ENCODE results near the gene POLR2L.
A peak's percentile ranks its signal among the peaks of the same experiment; 100 is the strongest.

The POLR2L gene

DNA sequence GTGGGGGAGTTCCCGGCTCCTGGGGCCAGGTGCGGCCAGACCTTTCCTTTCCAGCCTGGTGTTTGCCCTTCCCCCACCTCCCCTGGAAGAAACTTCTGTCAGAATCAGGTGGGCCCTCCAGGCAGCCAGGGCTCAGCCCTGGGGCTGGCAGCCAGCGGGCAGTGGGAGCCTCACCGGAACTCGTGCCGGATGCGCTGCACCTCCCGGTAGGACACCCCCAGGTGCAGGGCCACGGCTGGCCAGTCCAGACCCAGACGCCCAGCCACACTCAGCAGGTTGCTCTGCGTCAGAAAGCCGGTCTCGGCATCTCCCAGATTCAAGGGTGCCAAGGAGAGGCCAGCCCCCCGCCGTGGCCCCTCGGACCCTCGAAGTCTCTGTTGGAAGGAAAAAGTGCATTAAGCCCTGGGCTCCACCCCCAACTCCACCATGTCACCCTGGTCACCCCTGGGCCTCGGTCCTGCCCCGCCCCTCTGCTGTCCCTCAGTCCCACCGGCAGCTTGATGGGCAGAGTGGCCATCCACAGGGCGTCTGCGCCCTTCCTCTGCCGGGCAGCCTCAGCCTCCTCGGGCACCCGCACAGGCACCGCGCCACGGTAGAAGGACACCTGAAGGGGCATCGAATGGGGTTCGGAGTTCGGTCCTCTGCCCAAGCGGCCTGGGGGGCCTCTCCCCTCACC lies 42.5 kb downstream of the POLR2L start:
- TF ChIP-seq, protein P1, sequence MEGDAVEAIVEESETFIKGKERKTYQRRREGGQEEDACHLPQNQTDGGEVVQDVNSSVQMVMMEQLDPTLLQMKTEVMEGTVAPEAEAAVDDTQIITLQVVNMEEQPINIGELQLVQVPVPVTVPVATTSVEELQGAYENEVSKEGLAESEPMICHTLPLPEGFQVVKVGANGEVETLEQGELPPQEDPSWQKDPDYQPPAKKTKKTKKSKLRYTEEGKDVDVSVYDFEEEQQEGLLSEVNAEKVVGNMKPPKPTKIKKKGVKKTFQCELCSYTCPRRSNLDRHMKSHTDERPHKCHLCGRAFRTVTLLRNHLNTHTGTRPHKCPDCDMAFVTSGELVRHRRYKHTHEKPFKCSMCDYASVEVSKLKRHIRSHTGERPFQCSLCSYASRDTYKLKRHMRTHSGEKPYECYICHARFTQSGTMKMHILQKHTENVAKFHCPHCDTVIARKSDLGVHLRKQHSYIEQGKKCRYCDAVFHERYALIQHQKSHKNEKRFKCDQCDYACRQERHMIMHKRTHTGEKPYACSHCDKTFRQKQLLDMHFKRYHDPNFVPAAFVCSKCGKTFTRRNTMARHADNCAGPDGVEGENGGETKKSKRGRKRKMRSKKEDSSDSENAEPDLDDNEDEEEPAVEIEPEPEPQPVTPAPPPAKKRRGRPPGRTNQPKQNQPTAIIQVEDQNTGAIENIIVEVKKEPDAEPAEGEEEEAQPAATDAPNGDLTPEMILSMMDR (IDR thresholded peaks at IDR 0.05; ENCODE audit: control insufficient read depth, insufficient read depth, low read depth, low read length, missing control alignments) = no peak
- DNase-seq (ENCODE audit: low read depth) = no peak
- no peak overlapping the region for H3K4me3 ChIP-seq (ENCODE audit: control insufficient read depth, low read depth, low read length)

- TF ChIP-seq, protein P1 (IDR thresholded peaks at IDR 0.05; ENCODE audit: control insufficient read depth, insufficient read depth, low read depth, low read length, missing control alignments) = peak; percentile 59
- H3K4me3 ChIP-seq (ENCODE audit: control insufficient read depth, low read depth, low read length) = peak within 1 kb of the TSS; percentile 77
- no peak for DNase-seq (ENCODE audit: low read depth)
These were observed 44.1 kb downstream of the POLR2L start, which contains the start of gene SLC25A22 for GRCh38 chr11:798093-798713. SLC25A22 (minus strand) TSS chr11:798281; CDS start chr11:795006, 3,275 bp downstream.

GRCh38 chr11:797296-798092 lies 44.8 kb downstream of the POLR2L start:
- TF ChIP-seq, protein P1 (IDR thresholded peaks at IDR 0.05; ENCODE audit: control insufficient read depth, insufficient read depth, low read depth, low read length, missing control alignments) = no peak
- no peak for DNase-seq (ENCODE audit: low read depth)
- peak overlapping the region; percentile 77 for H3K4me3 ChIP-seq (ENCODE audit: control insufficient read depth, low read depth, low read length)

DNA sequence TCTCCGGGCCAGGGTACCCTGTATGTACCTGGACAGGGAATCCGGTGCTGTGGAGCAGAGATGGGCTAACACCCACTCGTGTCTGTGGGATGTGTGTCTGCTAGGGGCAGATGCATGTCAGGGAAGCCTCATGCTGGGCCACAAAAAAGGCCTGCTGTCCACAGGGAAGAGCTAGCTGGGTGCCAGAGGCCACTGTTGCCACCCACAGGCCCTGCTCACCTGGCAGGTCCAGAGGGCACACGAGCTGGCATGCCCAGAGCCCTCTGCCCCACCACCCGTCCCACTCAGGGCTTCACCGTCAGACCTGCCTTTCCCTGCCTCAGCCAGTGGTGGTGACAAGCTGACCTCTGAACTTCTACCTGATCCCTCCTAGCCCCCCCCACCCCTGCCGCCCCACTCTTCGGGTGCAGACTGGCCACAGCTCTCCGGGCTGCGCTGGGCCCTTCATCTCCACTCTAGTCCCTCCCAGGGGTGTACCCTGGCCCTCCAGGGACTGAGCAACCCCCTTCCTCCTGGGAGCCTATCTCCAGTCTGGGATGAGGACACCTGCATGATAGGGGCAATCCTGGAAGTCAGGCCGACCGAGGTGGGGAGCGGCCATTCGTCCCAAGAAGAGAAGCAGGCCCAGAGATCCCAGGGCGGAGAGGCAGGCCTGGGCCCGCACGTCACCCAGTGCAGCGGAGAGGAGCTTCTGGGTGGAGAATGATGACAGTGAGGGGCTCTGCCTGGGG lies 45.6 kb downstream of the POLR2L start:
- TF ChIP-seq, protein P1 (IDR thresholded peaks at IDR 0.05; ENCODE audit: control insufficient read depth, insufficient read depth, low read depth, low read length, missing control alignments) = no peak
- peak overlapping the region; percentile 77 for H3K4me3 ChIP-seq (ENCODE audit: control insufficient read depth, low read depth, low read length)
- DNase-seq (ENCODE audit: low read depth) = no peak

- TF ChIP-seq, protein P1 (IDR thresholded peaks at IDR 0.05; ENCODE audit: control insufficient read depth, insufficient read depth, low read depth, low read length, missing control alignments) = no peak
- H3K4me3 ChIP-seq (ENCODE audit: control insufficient read depth, low read depth, low read length) = peak overlapping the region; percentile 77
- DNase-seq (ENCODE audit: low read depth) = no peak
These were observed 46.4 kb downstream of the POLR2L start for GRCh38 chr11:795634-796564.

Measured in AG09309 (cell line).